Duodenal mucosa (tissue), 2 donors: Measurements from ENCODE around the gene CREB3L1.

Experiments
- H3K27ac ChIP-seq: one replicate; pipeline ENCODE4 v1.7.0; 2013; ENCODE audit warnings: low read depth, low read length
- H3K27me3 ChIP-seq, 2 donors: one replicate each; pipeline ENCODE4 v1.7.0; 2013; ENCODE audit warnings: low read length in 2 of 2, control low read depth in 1 of 2; ENCODE audit not compliant: insufficient read depth in 2 of 2, control insufficient read depth in 1 of 2
- H3K36me3 ChIP-seq, 2 donors: one replicate each; pipeline ENCODE4 v1.7.0; 2013; ENCODE audit warnings: low read length in 2 of 2, control low read depth in 1 of 2; ENCODE audit not compliant: insufficient read depth in 2 of 2, control insufficient read depth in 1 of 2
- H3K4me1 ChIP-seq, 2 donors: one replicate each; pipeline ENCODE4 v1.7.0; 2013; ENCODE audit warnings: low read length in 2 of 2, control low read depth in 1 of 2; ENCODE audit not compliant: insufficient read depth in 2 of 2, control insufficient read depth in 1 of 2
- H3K4me3 ChIP-seq, 2 donors: one replicate each; pipeline ENCODE4 v1.7.0; 2013; ENCODE audit warnings: low read length in 2 of 2, low read depth in 1 of 2
- H3K9ac ChIP-seq, 2 donors: one replicate each; pipeline ENCODE4 v1.7.0; 2013; ENCODE audit warnings: low read length in 2 of 2, low read depth in 1 of 2
- H3K9me3 ChIP-seq, 2 donors: one replicate each; pipeline ENCODE4 v1.7.0; 2013; ENCODE audit warnings: low read length in 2 of 2, control low read depth in 1 of 2; ENCODE audit not compliant: control insufficient read depth in 1 of 2

The CREB3L1 gene

DNA sequence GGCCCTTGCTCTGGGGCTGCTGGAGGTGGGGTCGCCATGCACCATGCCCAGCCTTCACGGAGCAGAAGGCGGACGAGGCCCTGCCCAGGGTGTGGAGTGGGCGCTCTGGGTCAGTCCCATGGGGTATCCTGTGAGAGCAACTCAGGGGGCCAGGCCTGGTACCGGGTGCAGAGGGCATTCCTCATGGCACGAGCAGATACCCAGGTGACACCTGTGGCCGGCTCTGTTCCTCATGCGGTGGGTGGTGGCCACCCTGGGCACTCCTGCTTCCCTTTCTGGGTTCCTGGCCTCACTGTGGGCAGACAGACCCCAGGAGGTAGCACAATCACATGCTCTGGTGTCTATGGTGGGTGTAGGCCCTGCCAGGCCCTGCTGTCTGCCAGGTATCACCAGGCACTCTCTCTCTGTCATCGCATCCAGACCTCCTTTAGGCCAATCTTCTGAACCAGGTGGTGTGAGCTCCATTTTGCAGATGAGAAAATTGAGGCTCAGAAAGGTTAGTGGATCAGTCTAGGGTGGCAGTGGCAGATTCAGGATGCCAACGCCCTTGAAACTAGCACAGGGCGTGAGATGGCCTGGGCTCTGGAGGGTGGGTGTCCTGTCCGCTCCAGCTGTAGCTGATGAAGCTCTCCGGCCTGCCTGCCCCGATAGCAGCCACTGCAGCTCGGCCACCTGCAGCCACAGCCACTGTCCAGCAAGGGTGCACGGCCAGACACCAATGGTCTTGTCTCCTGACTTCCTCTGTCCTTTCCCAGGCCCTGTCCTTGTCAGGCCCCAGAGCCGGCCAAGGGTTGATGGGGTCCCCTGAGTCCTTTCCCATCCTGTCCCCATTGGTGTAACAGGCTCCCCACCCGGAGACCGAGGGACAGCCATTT lies 84.9 kb downstream of the CREB3L1 start:
- Histone ChIP-seq H3K9me3 (no peaks in the 10 kb centered on the region), H3K27me3 (no peaks in the 10 kb centered on the region), H3K4me3 (peak overlapping the region; percentile 43 to 46), H3K36me3 (peaks cover 0 to 22% of the 10 kb centered on the region in 2 donors), H3K9ac (peak overlapping the region; percentile 32 to 50), H3K4me1 (peaks cover 41 to 45% of the 10 kb centered on the region in 2 donors), H3K27ac (peak overlapping the region; percentile 53)

GRCh38 chr11:46363031-46363407 lies 85.6 kb downstream of the CREB3L1 start:
- Histone ChIP-seq H3K36me3 (peaks cover under 1 to 26% of the 10 kb centered on the region in 2 donors), H3K9me3 (no peaks in the 10 kb centered on the region), H3K4me3 (no peak overlapping the region), H3K27me3 (no peaks in the 10 kb centered on the region), H3K9ac (peak overlapping the region in 1 of 2 donors; percentile 9), H3K27ac (peak overlapping the region; percentile 53), H3K4me1 (peaks cover 35 to 39% of the 10 kb centered on the region in 2 donors)

DNA sequence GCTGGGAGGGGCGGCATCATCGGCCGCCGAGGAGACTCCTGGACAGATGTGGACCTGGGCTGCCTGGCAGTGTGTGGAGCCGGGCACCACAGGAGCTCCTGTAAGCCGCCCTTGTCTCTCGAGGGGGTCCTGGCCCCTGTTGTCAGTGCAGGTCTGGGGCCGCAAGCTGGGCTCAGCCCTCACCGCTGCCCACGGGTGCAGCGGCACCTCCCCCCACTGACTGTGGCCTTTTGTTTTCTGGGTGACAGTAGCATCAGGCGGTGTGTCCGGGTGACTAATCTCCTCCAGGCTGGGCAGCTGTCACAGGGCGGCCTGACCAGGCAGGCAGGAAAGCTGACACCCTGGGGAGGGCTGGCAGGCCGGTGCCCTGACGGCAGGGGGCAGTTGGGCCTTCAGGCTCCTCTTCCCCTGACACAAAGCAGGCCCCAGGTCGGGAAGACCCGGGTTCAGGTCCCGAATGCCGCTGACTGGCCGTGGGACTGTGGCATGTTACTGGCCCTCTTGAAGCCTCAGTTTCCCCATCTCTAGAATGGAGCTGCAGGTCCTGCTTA lies 86.1 kb downstream of the CREB3L1 start:
- no peak overlapping the region for H3K9ac ChIP-seq
- H3K27me3 ChIP-seq, result no peaks in the 10 kb centered on the region
- peaks cover 6 to 31% of the 10 kb centered on the region in 2 donors for H3K36me3 ChIP-seq
- H3K27ac ChIP-seq, result no peak overlapping the region
- H3K9me3 ChIP-seq, result no peaks in the 10 kb centered on the region
- H3K4me3 ChIP-seq, result no peak overlapping the region
- H3K4me1 ChIP-seq, result peaks cover 33 to 35% of the 10 kb centered on the region in 2 donors

- Histone ChIP-seq H3K36me3 (peaks cover 6 to 34% of the 10 kb centered on the region in 2 donors), H3K27me3 (no peaks in the 10 kb centered on the region), H3K27ac (no peak overlapping the region), H3K9ac (no peak overlapping the region), H3K4me3 (no peak overlapping the region), H3K9me3 (no peaks in the 10 kb centered on the region), H3K4me1 (peaks cover 33 to 35% of the 10 kb centered on the region in 2 donors)
These were observed 86.6 kb downstream of the CREB3L1 start for GRCh38 chr11:46364056-46364455.

GRCh38 chr11:46364791-46365190 lies 87.3 kb downstream of the CREB3L1 start:
- Histone ChIP-seq H3K27ac (no peak overlapping the region), H3K9ac (no peak overlapping the region), H3K27me3 (no peaks in the 10 kb centered on the region), H3K9me3 (no peaks in the 10 kb centered on the region), H3K36me3 (peaks cover 12 to 40% of the 10 kb centered on the region in 2 donors), H3K4me3 (no peak overlapping the region), H3K4me1 (peaks cover 33 to 35% of the 10 kb centered on the region in 2 donors)

DNA sequence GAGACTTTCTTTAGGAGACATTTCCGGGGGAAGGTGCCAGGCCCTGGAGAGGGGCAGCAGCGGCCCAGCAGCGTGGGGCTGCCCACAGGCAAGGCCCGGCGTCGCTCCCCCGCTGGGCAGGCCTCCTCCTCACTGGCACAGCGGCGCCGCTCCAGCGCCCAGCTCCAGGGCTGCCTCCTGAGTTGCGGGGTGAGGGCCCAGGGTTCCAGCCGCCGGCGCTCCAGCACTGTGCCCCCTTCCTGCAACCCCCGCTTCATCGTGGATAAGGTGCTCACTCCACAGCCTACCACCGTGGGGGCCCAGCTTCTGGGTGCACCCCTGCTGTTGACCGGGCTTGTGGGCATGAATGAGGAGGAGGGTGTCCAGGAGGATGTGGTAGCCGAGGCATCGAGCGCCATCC lies 88.8 kb downstream of the CREB3L1 start:
- Histone ChIP-seq H3K9me3 (no peaks in the 10 kb centered on the region), H3K4me1 (peaks cover 26 to 28% of the 10 kb centered on the region in 2 donors), H3K4me3 (no peak overlapping the region), H3K36me3 (peaks cover 19 to 52% of the 10 kb centered on the region in 2 donors), H3K9ac (no peak overlapping the region), H3K27me3 (no peaks in the 10 kb centered on the region), H3K27ac (no peak overlapping the region)

- Histone ChIP-seq H3K27ac (no peak overlapping the region), H3K9ac (no peak overlapping the region), H3K4me1 (peaks cover 21 to 24% of the 10 kb centered on the region in 2 donors), H3K4me3 (no peak overlapping the region), H3K36me3 (peaks cover 22 to 56% of the 10 kb centered on the region in 2 donors), H3K27me3 (no peaks in the 10 kb centered on the region), H3K9me3 (no peaks in the 10 kb centered on the region)
These were observed 89.2 kb downstream of the CREB3L1 start for GRCh38 chr11:46366661-46367161.

GRCh38 chr11:46367244-46367915 lies 89.9 kb downstream of the CREB3L1 start:
- Histone ChIP-seq H3K9ac (no peak overlapping the region), H3K9me3 (no peaks in the 10 kb centered on the region), H3K27ac (no peak overlapping the region), H3K27me3 (no peaks in the 10 kb centered on the region), H3K4me1 (peaks cover 14 to 18% of the 10 kb centered on the region in 2 donors), H3K4me3 (no peak overlapping the region), H3K36me3 (peaks cover 25 to 59% of the 10 kb centered on the region in 2 donors)

DNA sequence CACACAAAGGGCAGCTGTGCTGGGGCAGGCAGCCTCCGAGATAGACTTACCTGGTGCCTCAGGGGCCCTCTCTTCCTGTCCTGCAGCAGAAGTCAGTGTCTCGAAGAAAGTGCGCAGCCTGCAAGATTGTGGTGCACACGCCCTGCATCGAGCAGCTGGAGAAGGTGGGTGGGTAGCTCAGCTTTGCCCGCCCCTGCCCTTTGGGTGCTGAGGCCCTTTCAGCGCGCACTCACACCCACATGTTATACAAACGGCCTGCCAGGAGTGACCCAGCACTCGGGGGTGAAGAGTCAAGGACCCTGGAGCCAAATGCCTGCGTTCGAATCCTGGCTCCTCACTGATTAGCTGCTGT lies 90.4 kb downstream of the CREB3L1 start:
- Histone ChIP-seq H3K4me1 (peaks cover 11 to 13% of the 10 kb centered on the region in 2 donors), H3K4me3 (no peak overlapping the region), H3K9ac (no peak overlapping the region), H3K36me3 (peaks cover 25 to 57% of the 10 kb centered on the region in 2 donors), H3K27ac (no peak overlapping the region), H3K9me3 (no peaks in the 10 kb centered on the region), H3K27me3 (no peaks in the 10 kb centered on the region)
